Central memory CD8-positive, alpha-beta T cell (primary cell): ENCODE results near the gene TIMM21.

Experiments used
- ATAC-seq: fragments of 150-1000 bp; cut with Tn5 transposase; replicated peaks from 2 replicates; pipeline ENCODE4 v1.10.0; 2022; ENCODE audit warnings: mild to moderate bottlenecking, moderate FRiP score, moderate number of reproducible peaks; ENCODE audit not compliant: poor library complexity, severe bottlenecking; ENCODE audit errors: extremely low read depth
- DNase-seq, 2 donors: peaks; one replicate each; pipeline ENCODE4 v3.0.0; 2021; ENCODE audit warnings: low spot score in 2 of 2
- H3K27ac Mint-ChIP-seq: one replicate; pipeline ENCODE4 v1.8.0; 2022; ENCODE audit warnings: low read depth, mild to moderate bottlenecking, moderate library complexity, mixed read lengths
- H3K27me3 Mint-ChIP-seq: one replicate; pipeline ENCODE4 v1.8.0; 2022; ENCODE audit warnings: mixed read lengths
- H3K36me3 Mint-ChIP-seq: one replicate; pipeline ENCODE4 v1.8.0; 2022; ENCODE audit warnings: mild to moderate bottlenecking, moderate library complexity, mixed read lengths; ENCODE audit not compliant: insufficient read depth
- H3K4me1 Mint-ChIP-seq: one replicate; pipeline ENCODE4 v1.8.0; 2022; ENCODE audit warnings: mixed read lengths
- H3K4me3 Mint-ChIP-seq: one replicate; pipeline ENCODE4 v1.8.0; 2022; ENCODE audit warnings: mild to moderate bottlenecking, moderate library complexity, mixed read lengths
- H3K9me3 Mint-ChIP-seq: one replicate; pipeline ENCODE4 v1.8.0; 2022; ENCODE audit warnings: mixed read lengths

Gene TIMM21

DNA sequence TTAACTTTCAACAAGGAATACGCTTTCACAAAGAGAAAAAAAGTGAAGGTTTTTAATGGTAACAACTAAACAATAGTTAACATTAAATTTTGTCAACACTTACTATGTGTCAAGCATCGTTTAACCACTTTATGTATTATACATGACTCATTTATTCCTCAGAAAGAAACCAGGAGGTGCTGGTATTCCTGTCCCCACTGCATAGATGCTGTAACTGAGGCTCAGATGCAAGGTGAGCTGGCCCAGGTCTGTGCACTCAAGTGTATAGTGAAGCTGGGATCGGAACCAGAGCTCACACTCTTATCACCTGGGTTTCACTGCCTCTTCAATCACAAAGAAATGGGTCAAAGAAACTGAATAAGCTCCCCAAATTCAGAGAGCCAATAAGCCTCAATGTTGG, 17.2 kb upstream of the TIMM21 start:
- no peaks in the 10 kb centered on the region for H3K4me1 Mint-ChIP-seq
- H3K27ac Mint-ChIP-seq, result no peak overlapping the region
- ATAC-seq, result no peak
- no peak for DNase-seq
- no peaks in the 10 kb centered on the region for H3K27me3 Mint-ChIP-seq
- H3K4me3 Mint-ChIP-seq, result no peak overlapping the region
- peaks cover 2% of the 10 kb centered on the region for H3K36me3 Mint-ChIP-seq
- H3K9me3 Mint-ChIP-seq, result no peaks in the 10 kb centered on the region

DNA sequence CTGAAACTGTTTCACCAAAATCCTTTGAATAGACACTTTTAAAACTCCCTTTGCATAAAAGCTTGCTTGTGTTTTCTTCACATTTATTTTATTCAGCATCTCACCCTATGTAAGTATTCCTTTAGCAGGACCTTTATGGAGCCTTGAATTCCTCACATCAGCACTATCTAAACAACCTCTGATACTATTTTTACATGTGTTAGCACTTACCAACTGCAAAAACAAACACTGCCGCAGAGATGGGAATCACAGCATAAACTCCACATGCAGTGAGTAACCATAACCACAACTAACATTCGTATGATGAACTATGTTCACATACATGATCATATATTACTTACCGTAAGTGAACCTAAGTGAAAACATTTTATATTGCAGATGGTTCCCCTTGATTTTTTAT, 16.1 kb upstream of the TIMM21 start:
- no peak overlapping the region for H3K4me3 Mint-ChIP-seq
- no peak for DNase-seq
- ATAC-seq, result no peak
- no peak overlapping the region for H3K27ac Mint-ChIP-seq
- peaks cover 2% of the 10 kb centered on the region for H3K36me3 Mint-ChIP-seq
- H3K27me3 Mint-ChIP-seq, result peaks cover under 1% of the 10 kb centered on the region
- H3K9me3 Mint-ChIP-seq, result no peaks in the 10 kb centered on the region
- H3K4me1 Mint-ChIP-seq, result no peaks in the 10 kb centered on the region

DNA sequence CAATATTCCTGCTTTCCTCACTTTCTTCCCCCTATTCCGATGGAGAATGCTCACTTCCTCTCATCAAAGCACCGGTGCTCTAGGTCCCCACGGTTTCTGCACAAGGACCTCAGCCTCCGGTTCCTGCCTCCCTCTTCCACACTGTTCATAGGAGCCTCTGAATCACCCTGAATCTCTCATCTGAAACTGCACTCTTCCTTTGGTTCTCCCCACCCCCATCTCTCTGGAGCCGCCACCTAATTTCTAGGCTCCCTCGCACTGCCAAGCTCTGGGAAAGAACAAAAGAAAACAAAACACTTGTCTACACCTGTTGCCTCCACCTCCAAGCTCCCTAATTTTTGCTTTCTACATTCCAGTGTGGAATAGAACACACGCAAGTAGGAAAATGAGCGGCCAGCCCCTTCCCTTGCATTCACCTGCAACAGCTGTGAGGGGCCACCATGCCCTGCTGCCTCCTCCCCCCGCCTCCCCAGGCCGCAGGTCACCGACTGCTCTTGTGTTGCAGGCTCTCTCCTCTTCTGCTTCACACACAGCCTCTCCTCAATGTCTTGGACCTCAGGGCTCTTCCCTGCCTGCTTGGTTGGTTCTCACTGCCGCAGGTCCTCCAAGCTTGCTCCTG, 10.3 kb upstream of the TIMM21 start:
- peaks cover 2% of the 10 kb centered on the region for H3K36me3 Mint-ChIP-seq
- DNase-seq, result no peak
- H3K9me3 Mint-ChIP-seq, result no peaks in the 10 kb centered on the region
- no peak overlapping the region for H3K27ac Mint-ChIP-seq
- ATAC-seq, result no peak
- no peaks in the 10 kb centered on the region for H3K4me1 Mint-ChIP-seq
- H3K4me3 Mint-ChIP-seq, result no peak overlapping the region
- peaks cover 20% of the 10 kb centered on the region for H3K27me3 Mint-ChIP-seq

DNA sequence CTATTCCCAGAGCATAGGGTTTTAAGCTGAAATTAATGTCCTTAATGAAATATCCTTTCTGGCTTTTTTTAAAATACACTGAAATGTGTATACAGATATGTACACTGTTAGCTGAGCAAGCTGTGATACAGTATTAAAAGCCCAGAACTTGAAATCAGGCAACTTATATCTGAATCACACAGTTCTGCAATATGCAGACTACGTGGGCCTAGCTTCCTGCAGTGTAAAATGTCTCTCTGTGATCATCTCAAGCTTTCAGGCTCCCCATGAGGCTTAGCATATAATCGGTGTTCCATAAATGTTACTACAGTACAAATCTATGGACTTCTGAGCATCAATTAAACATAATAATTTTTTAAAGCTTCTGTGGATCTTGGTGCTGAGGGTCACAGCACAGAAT, 8.9 kb upstream of the TIMM21 start:
- Mint-ChIP-seq H3K27ac (no peak overlapping the region), H3K4me3 (no peak overlapping the region)
- ATAC-seq, result no peak

DNA sequence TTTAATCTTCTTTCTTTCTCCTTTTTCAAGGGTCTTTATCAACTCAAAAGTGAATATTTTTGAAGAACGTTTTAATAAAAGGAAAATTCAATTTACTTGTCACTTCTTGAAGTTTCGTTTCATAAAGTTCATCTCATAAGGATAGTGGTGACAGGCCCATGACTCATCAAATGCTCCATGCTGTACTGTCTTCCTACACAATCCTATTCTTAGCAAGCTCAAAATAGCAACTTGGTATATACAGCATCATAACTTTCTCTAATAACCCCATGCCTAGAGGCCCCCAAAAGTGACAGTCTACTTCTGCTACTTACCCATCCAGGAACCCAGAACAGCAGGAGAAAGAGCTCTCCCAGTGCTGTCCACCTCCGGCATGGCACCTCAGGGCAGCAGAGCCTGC, 8.4 kb upstream of the TIMM21 start:
- Mint-ChIP-seq H3K27ac (no peak overlapping the region), H3K27me3 (peaks cover 20% of the 10 kb centered on the region), H3K4me1 (no peaks in the 10 kb centered on the region), H3K36me3 (peaks cover 2% of the 10 kb centered on the region), H3K4me3 (no peak overlapping the region), H3K9me3 (no peaks in the 10 kb centered on the region)
- DNase-seq (no peak), ATAC-seq (no peak)

More for the DNA sequence above, 8.9 kb upstream of the TIMM21 start:
- no peak for DNase-seq
- H3K27me3 Mint-ChIP-seq, result peaks cover 20% of the 10 kb centered on the region
- peaks cover 2% of the 10 kb centered on the region for H3K36me3 Mint-ChIP-seq
- no peaks in the 10 kb centered on the region for H3K4me1 Mint-ChIP-seq
- H3K9me3 Mint-ChIP-seq, result no peaks in the 10 kb centered on the region

DNA sequence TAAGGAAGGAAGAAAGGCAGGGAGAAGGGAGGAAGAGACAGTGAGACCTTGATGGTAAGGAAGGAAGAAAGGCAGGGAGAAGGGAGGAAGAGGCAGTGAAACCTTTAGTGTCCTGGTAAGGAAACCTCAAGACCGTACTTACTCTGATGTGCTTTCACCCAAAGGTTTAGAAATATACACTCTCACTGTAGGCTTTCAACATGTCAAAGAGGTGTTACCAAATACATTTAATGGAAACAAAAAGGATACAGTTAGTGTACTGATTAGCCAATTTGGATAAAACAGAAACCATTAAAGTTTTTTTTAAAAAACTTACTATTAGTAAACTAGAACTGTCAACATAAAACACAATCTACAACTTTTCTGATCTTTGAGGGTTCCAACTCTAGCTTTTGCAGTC, 7.7 kb upstream of the TIMM21 start:
- Mint-ChIP-seq H3K27ac (no peak overlapping the region), H3K4me3 (no peak overlapping the region), H3K4me1 (no peaks in the 10 kb centered on the region), H3K9me3 (no peaks in the 10 kb centered on the region), H3K36me3 (no peaks in the 10 kb centered on the region), H3K27me3 (peaks cover 20% of the 10 kb centered on the region)
- DNase-seq (no peak), ATAC-seq (no peak)

DNA sequence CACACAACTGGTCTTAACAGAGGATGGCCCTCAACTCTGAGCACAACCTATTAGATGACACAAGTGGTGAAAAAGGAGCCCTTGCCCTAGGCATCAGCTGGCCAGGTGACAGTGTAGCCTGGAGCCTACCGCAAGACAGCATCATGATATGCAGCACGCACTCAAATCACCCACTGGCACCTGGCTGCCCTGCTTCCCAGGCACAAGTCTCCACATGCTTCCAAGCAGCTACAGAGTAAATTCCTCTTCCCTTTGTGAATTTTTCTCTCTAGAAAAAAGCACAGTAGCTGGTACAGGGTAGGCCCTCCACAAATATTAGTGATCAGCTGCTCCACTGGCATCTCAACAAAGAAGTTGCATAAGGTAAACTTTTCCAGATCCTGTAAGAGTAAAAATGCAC, 6.7 kb upstream of the TIMM21 start:
- Mint-ChIP-seq H3K36me3 (no peaks in the 10 kb centered on the region), H3K4me1 (no peaks in the 10 kb centered on the region), H3K27ac (no peak overlapping the region), H3K27me3 (peaks cover 20% of the 10 kb centered on the region), H3K9me3 (no peaks in the 10 kb centered on the region), H3K4me3 (no peak overlapping the region)
- DNase-seq, result no peak
- ATAC-seq, result no peak

DNA sequence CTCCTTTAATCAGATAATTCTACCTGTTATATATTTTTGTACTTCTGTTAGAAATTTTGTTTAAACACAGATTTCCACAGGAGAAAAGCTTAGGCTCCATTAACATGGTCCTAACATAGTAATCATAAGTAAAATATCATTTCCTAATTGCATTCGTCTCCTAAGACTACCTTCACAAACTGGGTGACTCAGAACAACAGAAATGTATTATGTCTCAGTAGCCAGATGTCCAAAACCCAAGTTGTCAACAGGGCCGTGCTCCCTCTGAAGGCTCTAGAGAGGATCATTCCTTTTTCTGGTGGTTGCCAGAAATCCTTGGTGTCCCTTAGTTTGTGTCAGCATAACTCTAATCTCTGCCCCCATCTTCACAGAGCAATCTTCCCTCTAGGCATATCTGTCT, 6.1 kb upstream of the TIMM21 start:
- Mint-ChIP-seq H3K27me3 (peaks cover 19% of the 10 kb centered on the region), H3K27ac (no peak overlapping the region), H3K36me3 (no peaks in the 10 kb centered on the region), H3K9me3 (no peaks in the 10 kb centered on the region), H3K4me1 (peaks cover 5% of the 10 kb centered on the region), H3K4me3 (no peak overlapping the region)
- ATAC-seq, result no peak
- no peak for DNase-seq

DNA sequence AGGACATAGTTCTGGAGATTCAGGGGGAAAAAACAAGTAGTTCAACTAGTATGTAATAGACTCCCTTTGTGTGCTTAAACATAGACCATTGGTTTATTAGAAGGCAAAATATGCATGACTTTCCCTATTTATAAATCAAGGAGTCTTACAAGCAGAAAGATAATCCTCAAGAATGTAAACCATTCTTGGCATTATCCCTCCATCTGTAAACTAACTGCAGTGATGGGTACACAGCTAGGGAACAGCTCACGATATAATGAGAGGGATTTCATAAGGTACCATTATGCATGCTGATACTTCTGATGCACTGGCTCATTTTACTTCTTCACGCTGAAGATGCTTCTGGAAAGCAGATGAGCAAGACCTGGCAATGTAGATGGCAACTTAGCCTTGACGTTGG, 1.6 kb upstream of the TIMM21 start:
- DNase-seq (no peak), ATAC-seq (no peak)
- Mint-ChIP-seq H3K4me3 (peak overlapping the region; percentile 95), H3K27me3 (no peaks in the 10 kb centered on the region), H3K36me3 (peaks cover 19% of the 10 kb centered on the region), H3K4me1 (peaks cover 26% of the 10 kb centered on the region), H3K27ac (peak overlapping the region; percentile 98), H3K9me3 (no peaks in the 10 kb centered on the region)

DNA sequence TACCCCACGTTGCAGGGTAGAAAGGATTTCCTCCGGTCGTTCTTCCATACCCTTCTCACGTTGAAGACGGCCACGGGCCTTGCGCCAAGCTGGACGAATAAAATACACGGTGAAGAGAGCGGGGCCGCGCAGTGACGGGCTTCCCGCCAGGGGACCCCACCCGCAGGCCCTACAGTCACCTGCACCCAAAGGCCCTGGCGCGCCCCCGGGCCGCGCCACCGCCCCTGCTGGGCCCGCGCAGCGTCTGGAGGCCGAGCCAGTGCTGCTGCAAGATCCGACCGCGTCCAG, 888 bp upstream of the TIMM21 start:
- peak overlapping the region; percentile 98 for H3K27ac Mint-ChIP-seq
- H3K27me3 Mint-ChIP-seq, result no peaks in the 10 kb centered on the region
- H3K36me3 Mint-ChIP-seq, result peaks cover 19% of the 10 kb centered on the region
- peak overlapping the region; percentile 95 for H3K4me3 Mint-ChIP-seq
- H3K9me3 Mint-ChIP-seq, result no peaks in the 10 kb centered on the region
- peaks cover 31% of the 10 kb centered on the region for H3K4me1 Mint-ChIP-seq
- ATAC-seq (no peak), DNase-seq (no peak)

DNA sequence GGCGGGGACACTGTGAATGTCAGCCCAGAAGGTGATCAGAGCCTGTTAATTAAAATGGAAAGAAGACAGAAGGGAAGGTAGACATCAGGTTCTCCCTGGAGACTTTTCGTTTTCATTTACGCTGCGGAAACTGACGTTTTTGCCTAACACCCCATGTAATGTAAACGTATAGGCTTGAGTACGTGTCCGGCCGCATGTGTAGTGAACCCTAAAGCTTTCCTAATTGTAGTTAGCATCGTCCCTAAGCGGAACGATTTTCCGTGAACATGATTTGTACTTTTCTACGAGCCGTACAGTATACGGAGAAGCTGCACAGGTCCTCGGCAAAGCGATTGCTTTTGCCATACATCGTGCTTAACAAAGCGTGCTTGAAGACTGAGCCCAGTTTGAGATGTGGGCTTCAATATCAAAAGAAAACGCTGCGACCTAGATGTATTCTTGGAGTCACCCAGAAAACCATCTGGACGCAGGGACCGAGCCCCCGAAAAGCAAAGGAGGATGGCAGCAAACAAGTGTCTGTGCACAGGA, 284 bp downstream of the TIMM21 start:
- Mint-ChIP-seq H3K4me3 (peak overlapping the region; percentile 95), H3K36me3 (peaks cover 23% of the 10 kb centered on the region), H3K4me1 (peaks cover 41% of the 10 kb centered on the region), H3K9me3 (no peaks in the 10 kb centered on the region), H3K27me3 (no peaks in the 10 kb centered on the region), H3K27ac (peak overlapping the region; percentile 98)
- peak; percentile 0 for ATAC-seq
- no peak for DNase-seq

DNA sequence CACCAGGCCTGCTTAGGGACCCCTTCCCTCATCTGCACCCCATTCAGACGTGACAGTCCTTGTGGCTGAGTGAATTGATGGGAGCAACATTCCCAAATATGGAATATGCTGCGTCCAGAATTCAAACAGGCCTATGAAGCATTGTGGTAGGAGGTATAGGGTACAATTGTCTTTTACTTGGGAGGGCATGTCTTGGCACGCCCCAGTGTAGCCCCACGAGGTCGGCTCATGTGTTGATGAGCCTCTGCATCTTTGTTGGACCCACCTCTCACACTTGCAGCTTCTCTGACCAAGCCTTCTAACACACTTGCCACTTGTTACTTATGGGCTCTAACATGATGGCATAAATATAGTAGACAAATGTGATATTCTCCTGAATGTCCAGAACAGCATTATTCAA, 1.6 kb downstream of the TIMM21 start:
- Mint-ChIP-seq H3K4me1 (peaks cover 41% of the 10 kb centered on the region), H3K27ac (no peak overlapping the region), H3K36me3 (peaks cover 25% of the 10 kb centered on the region), H3K4me3 (no peak overlapping the region), H3K9me3 (no peaks in the 10 kb centered on the region), H3K27me3 (no peaks in the 10 kb centered on the region)
- DNase-seq (no peak), ATAC-seq (no peak)

DNA sequence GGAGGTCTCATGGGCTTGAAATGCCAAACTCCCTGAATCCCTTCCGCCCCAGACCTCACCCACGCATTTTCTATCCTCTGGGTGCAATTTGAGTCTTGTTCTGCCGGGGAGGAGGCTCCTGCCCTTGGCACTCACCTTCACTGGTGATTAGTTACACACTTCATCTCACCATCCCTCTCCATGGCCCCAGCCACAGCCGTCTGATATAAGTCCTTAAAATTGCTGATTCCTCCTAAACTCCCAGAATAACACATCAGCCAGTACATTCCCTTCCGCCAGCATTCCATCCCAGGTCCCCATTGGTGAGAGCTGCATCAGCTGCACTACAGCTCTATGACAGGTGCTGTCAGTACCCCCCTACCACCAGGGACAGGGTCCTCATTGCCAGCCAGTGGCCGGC, 3.9 kb downstream of the TIMM21 start:
- Mint-ChIP-seq H3K27ac (no peak overlapping the region), H3K4me3 (no peak overlapping the region), H3K27me3 (no peaks in the 10 kb centered on the region), H3K4me1 (peaks cover 36% of the 10 kb centered on the region), H3K36me3 (peaks cover 31% of the 10 kb centered on the region), H3K9me3 (no peaks in the 10 kb centered on the region)
- DNase-seq (no peak), ATAC-seq (no peak)

DNA sequence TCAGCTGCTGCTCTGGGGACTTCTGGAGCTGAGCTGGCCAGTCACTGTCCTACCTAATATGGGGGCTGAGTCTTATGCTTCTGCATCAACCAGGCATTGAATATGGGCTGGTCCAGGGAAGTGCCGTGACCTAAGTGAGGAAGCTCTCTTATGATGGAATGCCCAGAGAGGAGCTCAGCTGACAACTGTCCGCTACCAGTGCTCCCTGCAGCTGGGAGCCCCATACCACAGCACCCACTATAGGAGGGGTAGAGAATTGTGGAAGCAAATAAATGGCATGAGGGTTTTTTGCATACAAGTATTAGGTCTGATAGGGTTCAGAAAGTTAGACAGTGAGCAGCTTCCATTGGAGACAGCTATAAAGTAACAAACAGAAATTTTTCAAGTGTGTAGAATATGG, 4.5 kb downstream of the TIMM21 start:
- Mint-ChIP-seq H3K27ac (no peak overlapping the region), H3K4me3 (no peak overlapping the region), H3K36me3 (peaks cover 33% of the 10 kb centered on the region), H3K27me3 (no peaks in the 10 kb centered on the region), H3K9me3 (no peaks in the 10 kb centered on the region), H3K4me1 (peaks cover 30% of the 10 kb centered on the region)
- DNase-seq (no peak), ATAC-seq (no peak)
